H9 (cell line): Measurements from ENCODE around the gene TMTC3. TPM values are rescaled to one million over a fixed set of nuclear protein-coding genes. Genes with fewer than 3 reads are reported as not detected.

ENCODE experiments used
- DNase-seq: peaks from one replicate; pipeline ENCODE4 v3.0.0-alpha.2; 2017
- H2AFZ ChIP-seq: one replicate; pipeline ENCODE4 v1.6.1; 2013; ENCODE audit warnings: mild to moderate bottlenecking, low read length, control low read depth, moderate library complexity
- H2AK5ac ChIP-seq: 2 replicates; pipeline ENCODE4 v1.6.1; 2013; ENCODE audit warnings: low read length, control low read depth, mixed read lengths; ENCODE audit not compliant: insufficient read length
- H2BK120ac ChIP-seq: one replicate; pipeline ENCODE4 v1.6.1; 2013; ENCODE audit warnings: low read depth, mild to moderate bottlenecking, low read length, control low read depth, inconsistent platforms; ENCODE audit not compliant: poor library complexity, severe bottlenecking
- H2BK12ac ChIP-seq: 2 replicates; pipeline ENCODE4 v1.6.1; 2013; ENCODE audit warnings: low read length, control low read depth, mixed read lengths, low read depth; ENCODE audit not compliant: insufficient read length
- H2BK15ac ChIP-seq: 2 replicates; pipeline ENCODE4 v1.6.1; 2013; ENCODE audit warnings: low read depth, low read length, control low read depth
- H2BK20ac ChIP-seq: one replicate; pipeline ENCODE4 v1.6.1; 2013; ENCODE audit warnings: low read depth, mild to moderate bottlenecking, low read length, control low read depth, inconsistent platforms; ENCODE audit not compliant: poor library complexity, severe bottlenecking
- H2BK5ac ChIP-seq: 2 replicates; pipeline ENCODE4 v1.6.1; 2013; ENCODE audit warnings: low read length, control low read depth, mixed read lengths; ENCODE audit not compliant: insufficient read length
- H3K14ac ChIP-seq: 2 replicates; pipeline ENCODE4 v1.6.1; 2013; ENCODE audit warnings: low read length, control low read depth; ENCODE audit not compliant: insufficient read depth
- H3K18ac ChIP-seq: 2 replicates; pipeline ENCODE4 v1.6.1; 2013; ENCODE audit warnings: low read depth, mild to moderate bottlenecking, mixed read lengths, low read length, control low read depth; ENCODE audit not compliant: insufficient read length
- H3K23ac ChIP-seq: 2 replicates; pipeline ENCODE4 v1.6.1; 2013; ENCODE audit warnings: low read length, control low read depth, mixed read lengths, low read depth; ENCODE audit not compliant: insufficient read length
- H3K23me2 ChIP-seq: 2 replicates; pipeline ENCODE4 v1.6.1; 2013; ENCODE audit warnings: low read depth, mild to moderate bottlenecking, mixed read lengths, low read length, control low read depth; ENCODE audit not compliant: insufficient read length, poor library complexity, severe bottlenecking
- H3K27ac ChIP-seq: 2 replicates; pipeline ENCODE4 v1.5.1; 2013; ENCODE audit warnings: low read length, control low read depth, mixed read lengths, low read depth; ENCODE audit not compliant: insufficient read length
- H3K27me3 ChIP-seq: 2 replicates; pipeline ENCODE4 v1.6.1; 2013; ENCODE audit warnings: low read length, control low read depth, inconsistent platforms; ENCODE audit not compliant: insufficient read depth
- H3K4ac ChIP-seq: 2 replicates; pipeline ENCODE4 v1.6.1; 2013; ENCODE audit warnings: low read depth, mild to moderate bottlenecking, control low read depth, inconsistent platforms, low read length, moderate library complexity
- H3K4me1 ChIP-seq: 2 replicates; pipeline ENCODE4 v1.6.1; 2013; ENCODE audit warnings: low read length, control low read depth, inconsistent platforms; ENCODE audit not compliant: insufficient read depth
- H3K4me2 ChIP-seq: 2 replicates; pipeline ENCODE4 v1.6.1; 2013; ENCODE audit warnings: low read length, control low read depth, mixed read lengths; ENCODE audit not compliant: insufficient read length, insufficient read depth
- H3K56ac ChIP-seq: 2 replicates; pipeline ENCODE4 v1.6.1; 2013; ENCODE audit warnings: low read depth, mild to moderate bottlenecking, mixed read lengths, low read length, control low read depth; ENCODE audit not compliant: insufficient read length
- H3K79me1 ChIP-seq: 2 replicates; pipeline ENCODE4 v1.6.1; 2013; ENCODE audit warnings: low read depth, mild to moderate bottlenecking, moderate library complexity, low read length, control low read depth, inconsistent platforms; ENCODE audit not compliant: insufficient read depth, poor library complexity, severe bottlenecking
- H3K79me2 ChIP-seq: 2 replicates; pipeline ENCODE4 v1.6.1; 2013; ENCODE audit warnings: low read length, control low read depth, inconsistent platforms; ENCODE audit not compliant: insufficient read depth
- H3K9ac ChIP-seq: 2 replicates; pipeline ENCODE4 v1.6.1; 2013; ENCODE audit warnings: low read length, control low read depth, mixed read lengths; ENCODE audit not compliant: insufficient read length; ENCODE audit errors: extremely low read depth
- H3K9me3 ChIP-seq: one replicate; pipeline ENCODE4 v1.6.1; 2013; ENCODE audit warnings: low read depth, low read length, inconsistent platforms; ENCODE audit not compliant: control insufficient read depth
- H3T11ph ChIP-seq: one replicate; pipeline ENCODE4 v1.6.1; 2013; ENCODE audit warnings: mild to moderate bottlenecking, low read length, control low read depth, inconsistent platforms
- H4K20me1 ChIP-seq: one replicate; pipeline ENCODE4 v1.6.1; 2013; ENCODE audit not compliant: control insufficient read depth, insufficient read length, insufficient read depth
- H4K5ac ChIP-seq: 2 replicates; pipeline ENCODE4 v1.6.1; 2013; ENCODE audit warnings: low read depth, mild to moderate bottlenecking, mixed read lengths, low read length, control low read depth; ENCODE audit not compliant: insufficient read length
- H4K8ac ChIP-seq: replicated peaks from 2 replicates; pipeline ENCODE4 v1.6.1; 2013; ENCODE audit warnings: low read length, control low read depth, mixed read lengths, low read depth; ENCODE audit not compliant: insufficient read length
- H4K91ac ChIP-seq: 2 replicates; pipeline ENCODE4 v1.6.1; 2013; ENCODE audit warnings: low read depth, mild to moderate bottlenecking, moderate library complexity, mixed read lengths, low read length, control low read depth; ENCODE audit not compliant: insufficient read length
- H3K27ac Mint-ChIP-seq, 3 experiments: 2 replicates in 2 of 3; 3 replicates in 1 of 3; pipeline ENCODE4 v1.8.0; 2020 to 2021; ENCODE audit warnings: mixed read lengths in 3 of 3, mild to moderate bottlenecking in 1 of 3, moderate library complexity in 1 of 3
- H3K27me3 Mint-ChIP-seq: 2 replicates; pipeline ENCODE4 v1.8.0; 2021; ENCODE audit warnings: low read depth, mild to moderate bottlenecking, moderate library complexity, mixed read lengths
- H3K36me3 Mint-ChIP-seq, 3 experiments: 2 replicates in 2 of 3; 3 replicates in 1 of 3; pipeline ENCODE4 v1.8.0; 2020 to 2021; ENCODE audit warnings: low read depth in 3 of 3, mixed read lengths in 3 of 3; ENCODE audit not compliant: insufficient read depth in 1 of 3
- H3K4me1 Mint-ChIP-seq, 2 experiments: 2 replicates each; pipeline ENCODE4 v1.8.0; 2020; ENCODE audit warnings: mixed read lengths in 2 of 2
- H3K4me3 Mint-ChIP-seq, 2 experiments: 2 replicates in 1 of 2; 3 replicates in 1 of 2; pipeline ENCODE4 v1.8.0; 2020 to 2021; ENCODE audit warnings: mild to moderate bottlenecking in 2 of 2, mixed read lengths in 2 of 2, moderate library complexity in 1 of 2
- H3K9me3 Mint-ChIP-seq, 2 experiments: 2 replicates in 1 of 2; 3 replicates in 1 of 2; pipeline ENCODE4 v1.8.0; 2020; ENCODE audit warnings: mild to moderate bottlenecking in 2 of 2, mixed read lengths in 2 of 2, moderate library complexity in 1 of 2
- WGBS: extraction: QIAGEN DNeasy Blood & Tissue Kit; methylation state at CpG from one replicate; pipeline ENCODE4 v1.1.7; 2013; ENCODE audit warnings: missing lambda C conversion rate, low lambda C conversion rate, mixed read lengths; ENCODE audit not compliant: insufficient read length; ENCODE audit errors: extremely low coverage; 5-methylcytosine and 5-hydroxymethylcytosine counted together
- total RNA-seq: library from RNA; stranded (reverse); gene quantifications from 2 replicates; pipeline ENCODE4 v1.2.1, GENCODE V29; 2021
- TF ChIP-seq, protein P1 (sequence below): fragments of 200-600 bp; sonication (generic); conservative IDR thresholded peaks from 3 replicates; pipeline ENCODE4 v1.8.0; 2021; ENCODE audit warnings: antibody characterized with exemption, mild to moderate bottlenecking

TMTC3 gene
- total RNA-seq, 1 experiment from 2014 or later, result 37.7 TPM

DNA sequence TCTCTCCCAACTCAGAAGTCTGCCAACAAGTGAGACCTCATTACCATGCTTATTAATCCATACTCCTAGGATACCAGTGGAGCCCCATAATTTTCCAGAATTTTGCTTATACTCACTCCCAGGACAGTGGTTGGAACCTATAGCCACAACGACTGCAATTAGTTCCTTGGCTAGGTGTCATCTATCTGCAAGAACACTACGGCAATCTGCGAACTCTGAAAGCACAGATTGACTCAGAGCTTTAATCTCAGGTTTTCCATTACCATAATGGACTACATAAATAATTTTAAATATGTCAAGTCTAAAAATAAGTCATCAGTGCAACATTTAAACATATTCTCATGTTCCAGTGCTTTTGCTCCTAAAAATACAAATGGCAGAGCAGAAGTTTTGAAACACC, 33.4 kb downstream of the TMTC3 start:
- no CpG with 5 or more reads among the region's 3 CpGs for WGBS
- no peaks in the 10 kb centered on the region for H3K79me2 ChIP-seq
- no peak overlapping the region for H2AFZ ChIP-seq
- H3K36me3 Mint-ChIP-seq, result peaks cover 8 to 35% (median 29%) of the 10 kb centered on the region in 3 experiments; a peak in 6 of 7 replicates
- no peak overlapping the region for H2BK12ac ChIP-seq
- no peak overlapping the region for H4K91ac ChIP-seq
- no peak overlapping the region for H3K18ac ChIP-seq
- no peak overlapping the region for H3K4me3 Mint-ChIP-seq
- H3K4me2 ChIP-seq, result no peak overlapping the region
- no peak overlapping the region for H4K8ac ChIP-seq
- H2BK120ac ChIP-seq, result no peak overlapping the region
- no peak overlapping the region for H2BK15ac ChIP-seq
- no peak overlapping the region for H2BK20ac ChIP-seq
- no peaks in the 10 kb centered on the region for H3K27me3 ChIP-seq
- no peaks in the 10 kb centered on the region for H3K4me1 ChIP-seq
- H4K5ac ChIP-seq, result no peak overlapping the region
- no peak overlapping the region for H3K56ac ChIP-seq
- no peak overlapping the region for H3K27ac ChIP-seq
- H3K4me1 Mint-ChIP-seq, result no peaks in the 10 kb centered on the region
- no peak overlapping the region for H2AK5ac ChIP-seq
- H3K27me3 Mint-ChIP-seq, result no peaks in the 10 kb centered on the region
- H3K9ac ChIP-seq, result no peak overlapping the region
- DNase-seq, result no peak
- TF ChIP-seq, protein P1, sequence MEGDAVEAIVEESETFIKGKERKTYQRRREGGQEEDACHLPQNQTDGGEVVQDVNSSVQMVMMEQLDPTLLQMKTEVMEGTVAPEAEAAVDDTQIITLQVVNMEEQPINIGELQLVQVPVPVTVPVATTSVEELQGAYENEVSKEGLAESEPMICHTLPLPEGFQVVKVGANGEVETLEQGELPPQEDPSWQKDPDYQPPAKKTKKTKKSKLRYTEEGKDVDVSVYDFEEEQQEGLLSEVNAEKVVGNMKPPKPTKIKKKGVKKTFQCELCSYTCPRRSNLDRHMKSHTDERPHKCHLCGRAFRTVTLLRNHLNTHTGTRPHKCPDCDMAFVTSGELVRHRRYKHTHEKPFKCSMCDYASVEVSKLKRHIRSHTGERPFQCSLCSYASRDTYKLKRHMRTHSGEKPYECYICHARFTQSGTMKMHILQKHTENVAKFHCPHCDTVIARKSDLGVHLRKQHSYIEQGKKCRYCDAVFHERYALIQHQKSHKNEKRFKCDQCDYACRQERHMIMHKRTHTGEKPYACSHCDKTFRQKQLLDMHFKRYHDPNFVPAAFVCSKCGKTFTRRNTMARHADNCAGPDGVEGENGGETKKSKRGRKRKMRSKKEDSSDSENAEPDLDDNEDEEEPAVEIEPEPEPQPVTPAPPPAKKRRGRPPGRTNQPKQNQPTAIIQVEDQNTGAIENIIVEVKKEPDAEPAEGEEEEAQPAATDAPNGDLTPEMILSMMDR, result no peak
- no peaks in the 10 kb centered on the region for H3K79me1 ChIP-seq
- H3K23ac ChIP-seq, result no peak overlapping the region
- no peaks in the 10 kb centered on the region for H3K9me3 ChIP-seq
- no peak overlapping the region for H3K14ac ChIP-seq
- no peak overlapping the region for H3K27ac Mint-ChIP-seq
- H3K23me2 ChIP-seq, result no peaks in the 10 kb centered on the region
- H2BK5ac ChIP-seq, result no peak overlapping the region
- no peak overlapping the region for H3T11ph ChIP-seq
- H4K20me1 ChIP-seq, result no peaks in the 10 kb centered on the region
- no peaks in the 10 kb centered on the region for H3K9me3 Mint-ChIP-seq
- H3K4ac ChIP-seq, result no peak overlapping the region
